NCI-H446 (cell line): ENCODE measurements around the gene KCNE2.
"Not testable (repeated sequence)": the region's sequence is repeated elsewhere in the genome, so short reads cannot be mapped to it uniquely, and the experiment has no call there.

Experiments used
- DNase-seq, 2 experiments: peaks; one replicate each; lab custom pipeline; 2025; lab: John Stamatoyannopoulos, UW

KCNE2 gene

GRCh38 chr21:34407294-34407693 is 43.5 kb downstream of the KCNE2 start:
- not testable (repeated sequence) for DNase-seq

GRCh38 chr21:34417448-34418077 is 53.8 kb downstream of the KCNE2 start:
- not testable (repeated sequence) for DNase-seq
